ENCODE measurements around the gene LIMD2. TPM values are rescaled to one million over a fixed set of nuclear protein-coding genes. Genes with fewer than 3 reads are reported as not detected.

Gene LIMD2
- total RNA-seq, 4 donors from 2014 or later = 0.97 to 2.8 (median 1.5) TPM

GRCh38 chr17:63647936-63648335, 52.0 kb downstream of the LIMD2 start:
- no peak for ATAC-seq
- in situ Hi-C loops (cut with MboI; ENCODE audit: low sequenced_read_pairs in 4 of 4) (no loop called here), intact Hi-C loops (cut with DNase I; ENCODE audit: low total_unique reads) (no loop called here)
- DNase-seq = no peak
- Histone ChIP-seq H3K9me3 (no peaks in the 10 kb centered on the region), H3K4me1 (peaks cover 19 to 30% of the 10 kb centered on the region in 2 donors), H3K36me3 (peaks cover 0 to 7% of the 10 kb centered on the region in 2 donors), H3K4me3 (no peak overlapping the region), H3K27ac (no peak overlapping the region), H3K27me3 (no peaks in the 10 kb centered on the region)
- TF ChIP-seq POLR2A (IDR thresholded peaks at IDR 0.05) = no peak
- TF ChIP-seq CTCF (IDR thresholded peaks at IDR 0.05 in 4 of 5, conservative IDR thresholded peaks at IDR 0.05 in 1 of 5) = no peak

DNA sequence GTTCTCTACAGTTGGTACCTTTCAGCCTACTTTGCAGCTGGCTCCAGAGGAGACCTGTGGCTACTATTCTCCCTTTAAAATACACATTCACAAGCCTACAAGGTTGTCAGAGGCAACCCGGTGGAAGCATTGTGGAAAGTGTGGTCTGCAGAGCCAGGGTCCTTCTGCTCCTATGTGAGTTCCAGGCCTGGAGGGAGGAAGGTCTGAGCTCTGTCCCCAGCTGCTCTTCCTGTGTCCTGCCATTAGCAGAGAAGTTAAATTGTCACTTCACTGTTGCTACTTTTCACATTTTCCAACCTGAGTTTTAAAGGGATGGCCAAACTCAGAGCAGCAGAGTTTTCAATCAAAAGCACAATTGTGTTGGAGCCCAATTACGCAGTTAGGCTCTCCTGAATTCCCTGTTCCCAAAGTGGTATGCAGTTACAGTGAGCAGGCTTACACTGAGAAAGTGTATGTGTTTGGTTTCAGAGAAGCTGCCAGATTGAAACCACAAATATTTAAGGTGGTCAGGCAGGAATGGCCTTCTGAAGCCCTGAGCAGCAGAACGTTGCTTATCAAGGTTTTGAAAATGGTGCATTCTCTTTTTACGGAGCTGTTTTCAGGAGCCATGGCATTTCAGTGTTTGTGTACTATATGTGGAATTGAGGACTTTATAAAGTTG, 52.7 kb downstream of the LIMD2 start:
- TF ChIP-seq POLR2A (IDR thresholded peaks at IDR 0.05) (no peak), CTCF (IDR thresholded peaks at IDR 0.05 in 4 of 5, conservative IDR thresholded peaks at IDR 0.05 in 1 of 5) (no peak)
- in situ Hi-C loops (cut with MboI; ENCODE audit: low sequenced_read_pairs in 4 of 4) (no loop called here), intact Hi-C loops (cut with DNase I; ENCODE audit: low total_unique reads) (no loop called here)
- H3K27me3 ChIP-seq = no peaks in the 10 kb centered on the region
- H3K9me3 ChIP-seq = no peaks in the 10 kb centered on the region
- no peak overlapping the region for H3K27ac ChIP-seq
- H3K36me3 ChIP-seq = no peaks in the 10 kb centered on the region
- ATAC-seq (no peak), DNase-seq (no peak)
- no peak overlapping the region for H3K4me3 ChIP-seq
- H3K4me1 ChIP-seq = peaks cover 19 to 24% of the 10 kb centered on the region in 2 donors

DNA sequence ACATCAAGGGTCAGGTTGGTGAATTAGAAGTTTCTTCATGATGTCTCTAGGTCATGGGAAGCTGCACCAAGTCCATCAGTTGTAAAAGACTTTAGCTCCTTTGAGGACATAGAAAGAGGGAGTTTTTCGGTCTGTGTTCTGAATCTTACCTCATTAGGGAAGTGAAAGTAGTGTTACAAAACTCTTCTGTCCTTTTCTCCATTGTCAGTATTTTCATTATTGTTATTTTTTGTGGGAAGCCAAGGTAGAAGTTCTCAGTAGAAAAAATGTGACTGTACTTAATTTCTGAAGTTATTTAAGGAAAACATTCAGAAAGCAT, 53.5 kb downstream of the LIMD2 start:
- ATAC-seq = no peak
- intact Hi-C loops (cut with DNase I; ENCODE audit: low total_unique reads) = no loop called here
- peaks cover 24 to 28% of the 10 kb centered on the region in 2 donors for H3K4me1 ChIP-seq

More for the DNA sequence above, 53.5 kb downstream of the LIMD2 start:
- TF ChIP-seq POLR2A (IDR thresholded peaks at IDR 0.05) (no peak), CTCF (IDR thresholded peaks at IDR 0.05 in 4 of 5, conservative IDR thresholded peaks at IDR 0.05 in 1 of 5) (no peak)
- in situ Hi-C loops (cut with MboI; ENCODE audit: low sequenced_read_pairs in 4 of 4) = no loop called here
- no peak overlapping the region for H3K27ac ChIP-seq
- no peaks in the 10 kb centered on the region for H3K36me3 ChIP-seq
- no peaks in the 10 kb centered on the region for H3K27me3 ChIP-seq
- no peak for DNase-seq
- H3K9me3 ChIP-seq = no peaks in the 10 kb centered on the region
- no peak overlapping the region for H3K4me3 ChIP-seq

Other genes with a start within 250 kb of the LIMD2 start
- 1 to 10 TPM; 1.7 to 6.3 (median 4.8) TPM for gene ACE, start 223.1 kb downstream of the LIMD2 start, total RNA-seq
- gene KCNH6, start 176.8 kb downstream of the LIMD2 start, total RNA-seq = not detected
- gene DCAF7, start 149.6 kb downstream of the LIMD2 start, total RNA-seq = 10 to 100 TPM; 16.5 to 34.1 (median 22.0) TPM
- gene TACO1, start 99.2 kb downstream of the LIMD2 start, total RNA-seq = 10 to 100 TPM; 28.7 to 37.4 (median 30.6) TPM
- gene MAP3K3, start 77.7 kb downstream of the LIMD2 start, total RNA-seq = 10 to 100 TPM; 21.8 to 58.7 (median 29.7) TPM
- gene STRADA, start 41.7 kb upstream of the LIMD2 start, total RNA-seq = 10 to 100 TPM in 1 of 4 donors, 1 to 10 TPM in 3; 7.5 to 15.0 (median 8.6) TPM
- gene CCDC47, start 73.5 kb upstream of the LIMD2 start, total RNA-seq = 100 to 1,000 TPM in 1 of 4 donors, 10 to 100 TPM in 3; 81.0 to 110 (median 86.8) TPM
- gene DDX42, start 74.0 kb upstream of the LIMD2 start, total RNA-seq = 10 to 100 TPM; 35.9 to 71.6 (median 56.8) TPM
- gene PSMC5, start 127.3 kb upstream of the LIMD2 start, total RNA-seq = 100 to 1,000 TPM; 103 to 153 (median 123) TPM
- gene FTSJ3, start 127.5 kb upstream of the LIMD2 start, total RNA-seq = 10 to 100 TPM; 24.6 to 46.3 (median 34.9) TPM
- gene SMARCD2, start 142.6 kb upstream of the LIMD2 start, total RNA-seq = 10 to 100 TPM; 30.2 to 64.3 (median 44.9) TPM
- gene CSH2, start 173.6 kb upstream of the LIMD2 start, total RNA-seq = not detected
- not detected for gene GH2, start 181.8 kb upstream of the LIMD2 start, total RNA-seq
- gene CSH1, start 196.4 kb upstream of the LIMD2 start, total RNA-seq = not detected
- not detected for gene CSHL1, start 211.1 kb upstream of the LIMD2 start, total RNA-seq
- not detected for gene GH1, start 218.7 kb upstream of the LIMD2 start, total RNA-seq
- gene CD79B, start 232.2 kb upstream of the LIMD2 start, total RNA-seq = 1 to 10 TPM; 2.2 to 5.1 (median 3.3) TPM